NK-92 treated with Interleukin-12 subunit alpha and Interleukin-12 subunit beta, amount 100 ng/mL, for 24 hours (cell line): ENCODE data around the gene YBX1.
"Not testable (repeated sequence)": the region's sequence is repeated elsewhere in the genome, so short reads cannot be mapped to it uniquely, and the experiment has no call there.

ENCODE experiments used
- DNase-seq: peaks from one replicate; lab custom pipeline; 2025; lab: John Stamatoyannopoulos, UW

Gene YBX1

GRCh38 chr1:42681741-42682483, at the start of gene YBX1:
Gene YBX1 (plus strand): TSS chr1:42682418. CDS start chr1:42682566, 148 bp downstream.
- DNase-seq, result peak; percentile 90

- DNase-seq, result no peak
Measured at GRCh38 chr1:42639116-42639515, 43.1 kb upstream of the YBX1 start.

DNA sequence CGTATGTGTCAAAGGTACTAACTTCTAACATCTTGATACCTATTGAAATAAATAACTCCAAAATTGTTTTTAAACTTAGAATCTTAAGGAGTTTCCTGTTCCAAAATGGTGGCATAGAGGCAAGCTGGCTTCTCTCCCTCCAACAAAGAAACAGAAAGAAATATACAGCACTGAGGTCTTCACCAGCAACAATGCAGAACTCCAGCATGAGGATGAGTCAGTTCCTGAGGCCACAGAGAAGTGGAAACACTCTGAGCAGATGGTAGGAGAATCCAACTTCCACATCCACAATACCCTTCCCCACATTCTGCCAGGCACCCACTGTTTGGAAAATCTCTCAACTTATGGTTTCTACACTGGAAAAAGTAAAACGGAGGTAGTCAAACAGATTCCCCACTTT, 36.2 kb upstream of the YBX1 start:
- no peak for DNase-seq

DNA sequence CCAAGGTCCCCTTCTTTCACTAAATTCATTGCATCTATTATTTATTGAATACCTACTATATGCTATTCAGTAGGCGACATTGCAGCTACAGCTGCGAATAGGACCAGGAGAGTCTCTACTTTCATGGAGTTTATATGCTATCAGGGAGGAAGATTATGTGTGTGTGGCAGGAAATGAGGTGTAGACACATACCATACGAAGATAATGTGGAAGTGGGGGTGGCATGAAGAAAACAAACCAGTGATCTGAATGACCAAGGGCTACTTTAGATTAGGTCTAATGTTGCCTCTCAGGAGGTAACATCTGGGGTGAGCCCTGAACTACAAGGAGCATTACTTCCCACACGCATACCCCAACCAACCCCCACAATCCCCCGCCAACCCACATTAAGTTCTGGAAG, 25.0 kb upstream of the YBX1 start:
- no peak for DNase-seq

DNA sequence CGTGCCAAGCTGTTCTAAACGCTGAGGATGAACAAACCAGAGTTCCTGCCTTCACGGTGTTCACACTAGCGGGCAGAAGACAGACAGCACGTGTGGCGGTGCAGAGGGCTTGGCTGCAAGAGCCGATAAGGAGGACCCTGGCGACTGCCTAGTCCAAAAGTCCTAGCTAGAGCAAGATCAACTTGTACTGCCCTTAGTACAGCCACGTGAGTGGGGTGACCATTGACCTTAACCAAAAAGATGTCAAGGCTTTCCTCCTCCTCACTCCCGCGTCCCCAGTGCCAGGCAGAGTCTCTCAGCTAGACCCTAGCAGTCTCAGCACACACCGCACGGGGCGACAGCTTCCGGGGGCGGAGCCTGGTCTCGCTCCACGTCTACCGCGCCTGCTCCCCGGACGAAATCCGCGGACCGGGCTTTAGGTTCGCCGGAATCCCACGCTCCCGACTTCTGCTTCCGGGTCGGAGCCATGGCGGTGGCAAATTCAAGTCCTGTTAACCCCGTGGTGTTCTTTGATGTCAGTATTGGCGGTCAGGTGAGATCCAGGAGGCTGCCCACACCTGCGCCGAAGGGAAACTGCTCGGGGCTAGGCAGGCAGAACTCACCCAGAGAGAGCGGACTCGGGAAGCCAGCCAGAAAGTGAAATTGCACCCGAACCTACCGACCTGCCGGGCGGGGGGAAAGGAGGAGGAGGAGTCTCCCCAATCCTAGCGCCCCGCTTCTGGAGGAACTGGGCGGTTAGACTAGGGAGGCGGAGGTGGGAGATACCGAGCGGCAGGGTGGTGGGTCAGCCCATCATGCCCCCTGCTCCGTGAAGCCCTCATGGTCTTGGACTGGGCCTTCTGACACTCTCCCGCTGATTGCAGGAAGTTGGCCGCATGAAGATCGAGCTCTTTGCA, 24.0 kb upstream of the YBX1 start, which contains the start of gene PPIH:
Gene PPIH, plus strand, starts transcription at position 443 of the 896 bp plus-strand sequence. Its CDS starts 24 bp downstream, at position 467.
- DNase-seq, result peak; percentile 89

DNA sequence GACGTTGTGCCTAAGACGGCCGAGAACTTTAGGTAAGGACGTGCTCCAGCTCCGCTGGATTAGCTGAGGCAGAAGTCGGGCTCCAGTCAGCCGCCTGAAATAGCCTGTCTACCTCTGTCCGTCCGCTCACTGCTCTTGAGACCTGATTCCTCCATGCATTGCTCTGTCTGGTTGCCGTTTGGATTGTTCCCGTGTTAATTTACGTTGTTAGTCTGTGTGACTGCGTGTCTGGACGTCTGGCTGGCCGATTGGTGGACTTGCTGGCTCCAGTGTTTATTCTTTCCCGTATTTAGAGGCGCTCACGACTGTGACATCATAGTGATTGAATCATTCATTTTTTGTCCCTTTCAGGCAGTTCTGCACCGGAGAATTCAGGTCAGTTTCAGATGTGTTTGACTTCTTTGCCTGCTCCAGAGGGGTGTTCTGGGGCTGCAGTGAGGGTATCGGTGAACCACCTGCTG, 23.3 kb upstream of the YBX1 start:
- no peak for DNase-seq

DNA sequence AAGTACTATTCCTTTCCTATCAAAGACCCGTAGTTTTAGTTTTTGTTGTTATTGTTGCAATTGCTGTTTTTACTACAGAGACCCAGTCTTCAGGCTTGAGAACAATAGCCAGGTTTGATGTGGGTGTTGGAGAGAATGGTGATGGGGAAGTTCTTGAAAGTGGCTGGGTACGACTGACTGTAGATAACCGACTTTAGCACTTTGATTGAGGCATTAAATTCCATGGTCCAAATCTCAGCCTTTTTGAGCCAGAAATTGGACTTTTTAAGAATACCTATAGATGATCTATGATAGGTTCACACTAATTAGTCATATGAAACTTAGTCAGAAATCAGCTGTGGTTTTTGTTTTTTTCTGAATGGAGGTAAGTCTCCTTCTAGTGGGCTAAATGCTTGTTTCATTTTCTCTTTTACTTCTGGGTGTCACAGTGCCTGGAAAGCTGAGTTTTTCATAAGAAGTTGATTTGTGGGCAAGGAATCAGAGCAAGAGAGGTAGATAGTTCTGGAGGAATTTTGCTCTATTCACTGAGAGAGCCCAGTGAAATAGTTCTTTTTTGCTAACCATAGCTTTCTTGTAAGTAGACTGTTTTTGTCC, 21.2 kb upstream of the YBX1 start:
- no peak for DNase-seq

DNA sequence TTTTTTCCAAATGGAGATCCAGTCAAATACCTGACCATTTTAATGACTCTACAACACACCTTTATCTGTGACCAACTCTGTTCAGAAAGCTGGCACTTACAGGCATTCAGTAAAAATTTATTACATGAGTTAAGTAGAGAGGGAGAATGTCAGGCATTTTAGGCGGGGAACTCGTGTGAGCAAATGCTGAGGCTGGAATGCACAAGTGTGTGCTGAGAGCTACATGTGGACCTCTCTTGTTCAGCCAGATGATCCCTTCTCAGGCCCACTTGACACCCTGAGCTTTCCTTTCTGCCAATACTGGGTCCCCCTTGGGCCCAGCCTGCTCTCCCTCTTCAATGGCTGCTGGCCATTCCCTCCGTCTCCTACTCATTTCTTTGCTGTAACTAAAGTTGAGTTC, 12.3 kb upstream of the YBX1 start:
- DNase-seq, result no peak

GRCh38 chr1:42670425-42670824, 11.8 kb upstream of the YBX1 start:
- no peak for DNase-seq

DNA sequence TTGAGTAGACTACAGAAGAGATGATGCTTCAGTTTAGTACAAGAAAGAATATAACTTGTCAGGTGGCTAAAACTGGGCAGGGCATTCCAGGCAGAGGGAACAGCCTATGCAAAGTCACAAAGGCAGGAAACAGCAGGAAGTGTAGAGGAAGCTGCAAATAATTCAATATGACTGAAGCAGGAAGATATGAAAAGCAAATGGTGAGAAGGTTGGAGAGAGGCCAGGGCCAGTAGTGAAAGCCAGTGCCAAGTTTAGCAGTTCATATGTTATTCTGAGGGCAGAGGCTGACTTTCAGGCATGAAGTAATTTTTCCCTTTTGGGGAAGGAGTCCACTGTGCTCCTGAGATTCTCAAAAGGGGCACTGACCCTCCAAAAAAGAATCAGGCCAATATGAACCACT, 8.0 kb upstream of the YBX1 start:
- no peak for DNase-seq

GRCh38 chr1:42674682-42675081, 7.5 kb upstream of the YBX1 start:
- no peak for DNase-seq

- DNase-seq, result no peak
Measured at GRCh38 chr1:42675467-42675866, 6.8 kb upstream of the YBX1 start.

GRCh38 chr1:42676534-42677087, 5.6 kb upstream of the YBX1 start:
- DNase-seq, result no peak

GRCh38 chr1:42679364-42679983, 2.7 kb upstream of the YBX1 start:
- no peak for DNase-seq

DNA sequence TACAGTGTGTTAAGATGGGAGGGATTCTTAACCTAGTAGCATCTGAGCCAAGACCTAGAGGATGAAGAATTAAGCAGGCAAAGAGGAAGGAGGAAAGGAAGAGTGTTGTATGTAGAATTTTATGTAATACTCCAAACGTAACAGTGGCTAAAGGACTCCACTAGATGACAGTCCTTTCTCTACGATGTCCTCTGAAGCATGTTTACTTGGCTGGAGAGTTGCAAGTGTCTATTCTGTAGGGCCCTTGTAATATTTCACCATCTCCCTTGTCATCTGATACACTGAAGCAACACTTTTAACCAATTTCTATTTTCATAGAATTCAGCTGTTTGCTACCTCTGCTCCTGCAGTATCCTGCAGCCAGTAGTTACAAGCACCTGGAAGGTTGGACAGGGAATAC, 2.2 kb upstream of the YBX1 start:
- no peak for DNase-seq

- DNase-seq, result no peak
Measured at GRCh38 chr1:42680921-42681683, 1.1 kb upstream of the YBX1 start.

GRCh38 chr1:42682484-42682738, 193 bp downstream of the YBX1 start:
- not testable (repeated sequence) for DNase-seq

GRCh38 chr1:42682739-42683531, 717 bp downstream of the YBX1 start:
- peak; percentile 71 for DNase-seq

DNA sequence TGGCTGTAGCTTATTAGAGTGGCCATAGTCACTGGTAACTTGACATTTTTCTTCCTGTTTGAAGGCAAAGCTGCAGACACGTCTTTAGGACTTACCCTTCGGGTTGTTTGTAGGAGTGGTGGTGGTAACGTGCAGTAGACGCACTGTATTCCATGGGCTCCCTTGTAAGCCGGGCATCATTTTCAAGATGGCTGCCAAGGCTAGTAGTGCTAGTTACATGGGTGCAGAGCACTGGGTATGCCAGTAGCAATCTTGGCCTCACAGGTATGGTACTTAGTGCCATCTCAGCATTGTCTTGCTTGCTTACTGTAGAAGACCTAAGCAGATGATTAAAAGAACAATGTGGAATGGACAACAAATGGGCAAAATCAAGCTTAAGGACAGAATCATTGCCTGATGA, 1.9 kb downstream of the YBX1 start:
- no peak for DNase-seq

DNA sequence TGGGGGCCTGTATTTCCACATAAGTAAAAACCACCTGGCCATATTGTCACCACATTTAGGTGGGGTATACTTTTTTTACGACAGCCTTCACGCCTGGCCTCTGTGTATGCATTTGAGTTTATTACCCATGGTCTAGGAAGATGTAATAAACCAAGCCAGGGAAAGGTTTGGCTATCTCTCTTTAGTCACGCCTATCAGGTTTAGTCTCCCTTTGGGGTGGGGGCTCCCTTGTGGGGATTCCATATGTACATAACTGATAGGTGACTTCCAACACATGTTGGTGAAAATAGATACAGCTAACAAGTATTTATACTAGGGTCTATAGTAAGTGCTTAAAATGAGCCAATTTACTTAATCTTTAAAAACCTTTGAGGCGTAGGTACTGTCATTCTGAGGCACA, 4.2 kb downstream of the YBX1 start:
- no peak for DNase-seq

GRCh38 chr1:42689912-42690311, 7.7 kb downstream of the YBX1 start:
- no peak for DNase-seq
